ENCODE data around the gene DYNC1I1.
A peak's percentile ranks its signal among the peaks of the same experiment; 100 is the strongest.

DYNC1I1 gene

DNA sequence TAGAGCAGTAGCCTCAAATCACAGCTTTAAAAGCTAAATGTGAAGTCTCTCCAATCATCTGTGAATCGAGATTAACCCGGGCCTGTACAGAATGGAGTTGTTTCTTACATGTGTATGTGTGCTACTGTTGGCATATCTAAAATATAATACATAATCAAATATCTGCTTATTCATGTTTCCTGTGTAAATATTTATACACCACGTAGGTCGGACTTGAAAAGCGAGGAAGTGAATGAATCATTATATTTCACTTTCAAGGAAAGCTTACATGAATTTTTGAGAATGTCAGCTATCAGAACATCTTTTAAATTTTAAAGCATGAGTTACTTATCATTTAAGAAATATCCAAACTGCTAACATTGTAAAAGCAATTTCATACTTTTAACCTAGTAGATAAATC is 316.2 kb downstream of the DYNC1I1 start:
- Histone ChIP-seq H2BK12ac (ENCODE audit: low read length) (no peak overlapping the region), H3K79me2 (ENCODE audit: control insufficient read depth, insufficient read depth, low read length, poor library complexity) (no peaks in the 10 kb centered on the region), H2BK120ac (ENCODE audit: insufficient read depth, low read length, poor library complexity) (no peak overlapping the region), H4K8ac (ENCODE audit: low read depth, low read length) (no peak overlapping the region), H2AK5ac (ENCODE audit: low read length) (no peak overlapping the region), H3K23ac (ENCODE audit: low read length) (no peak overlapping the region), H4K91ac (ENCODE audit: low read depth, low read length) (no peak overlapping the region), H3K4me1 (ENCODE audit: control insufficient read depth in 1 of 2, insufficient read depth in 2 of 2, low read length in 2 of 2) (peaks cover 0 to 2% of the 10 kb centered on the region in 2 experiments), H3K27ac (ENCODE audit: low read depth, low read length) (no peak overlapping the region), H3K9me3 (ENCODE audit: insufficient read depth, low read depth, low read length) (no peaks in the 10 kb centered on the region), H2AFZ (ENCODE audit: insufficient read depth, low read length, poor library complexity) (no peak overlapping the region), H2BK5ac (ENCODE audit: low read depth, low read length, poor library complexity) (no peak overlapping the region), H3K4me3 (ENCODE audit: low read depth, low read length) (no peak overlapping the region), H4K12ac (ENCODE audit: low read depth, low read length) (no peak overlapping the region), H3K14ac (ENCODE audit: low read length) (no peak overlapping the region), H3K27me3 (ENCODE audit: insufficient read depth, low read length) (no peaks in the 10 kb centered on the region), H3K4ac (ENCODE audit: low read depth, low read length) (no peak overlapping the region), H3K79me1 (ENCODE audit: low read length) (no peaks in the 10 kb centered on the region), H3K36me3 (ENCODE audit: control insufficient read depth in 1 of 2, insufficient read depth in 2 of 2, low read length in 2 of 2) (no peaks in the 10 kb centered on the region), H3K4me2 (ENCODE audit: low read length) (no peak overlapping the region), H3K18ac (ENCODE audit: low read length) (no peak overlapping the region), H3K9ac (ENCODE audit: low read length) (no peak overlapping the region)
- no CpG with 5 or more reads among the region's 5 CpGs for WGBS (ENCODE audit: extremely low coverage, insufficient coverage, insufficient read length)
- DNase-seq = no peak

DNA sequence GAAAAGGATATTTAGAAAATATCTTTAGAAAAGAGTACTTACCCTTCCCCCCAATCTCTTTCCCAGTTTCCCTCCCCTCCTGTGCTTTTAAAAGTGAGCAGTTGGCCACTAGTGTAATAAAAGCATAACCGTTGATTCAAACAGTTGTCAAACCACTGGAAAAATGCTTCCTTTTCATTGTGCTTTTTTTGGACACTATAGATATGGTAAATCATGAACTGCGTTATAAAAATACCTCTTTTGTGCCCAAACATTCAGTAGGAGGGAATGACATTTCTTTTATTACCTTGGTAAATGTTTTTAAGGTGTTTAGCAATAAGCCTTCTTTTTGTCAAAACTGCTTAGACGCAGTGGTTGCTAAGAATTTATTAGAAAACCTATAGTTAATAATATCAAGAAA is 317.2 kb downstream of the DYNC1I1 start:
- Histone ChIP-seq H3K4me1 (ENCODE audit: control insufficient read depth in 1 of 2, insufficient read depth in 2 of 2, low read length in 2 of 2) (peaks cover 0 to 2% of the 10 kb centered on the region in 2 experiments), H2BK12ac (ENCODE audit: low read length) (no peak overlapping the region), H3K18ac (ENCODE audit: low read length) (no peak overlapping the region), H2AK5ac (ENCODE audit: low read length) (no peak overlapping the region), H3K36me3 (ENCODE audit: control insufficient read depth in 1 of 2, insufficient read depth in 2 of 2, low read length in 2 of 2) (no peaks in the 10 kb centered on the region), H3K4me2 (ENCODE audit: low read length) (no peak overlapping the region), H3K9me3 (ENCODE audit: insufficient read depth, low read depth, low read length) (no peaks in the 10 kb centered on the region), H3K4me3 (ENCODE audit: low read depth, low read length) (no peak overlapping the region), H3K79me1 (ENCODE audit: low read length) (no peaks in the 10 kb centered on the region), H2BK5ac (ENCODE audit: low read depth, low read length, poor library complexity) (no peak overlapping the region), H4K91ac (ENCODE audit: low read depth, low read length) (no peak overlapping the region), H3K23ac (ENCODE audit: low read length) (no peak overlapping the region), H2AFZ (ENCODE audit: insufficient read depth, low read length, poor library complexity) (no peak overlapping the region), H3K4ac (ENCODE audit: low read depth, low read length) (no peak overlapping the region), H2BK120ac (ENCODE audit: insufficient read depth, low read length, poor library complexity) (no peak overlapping the region), H4K12ac (ENCODE audit: low read depth, low read length) (no peak overlapping the region), H3K14ac (ENCODE audit: low read length) (no peak overlapping the region), H3K27me3 (ENCODE audit: insufficient read depth, low read length) (no peaks in the 10 kb centered on the region), H4K8ac (ENCODE audit: low read depth, low read length) (no peak overlapping the region), H3K27ac (ENCODE audit: low read depth, low read length) (no peak overlapping the region), H3K9ac (ENCODE audit: low read length) (no peak overlapping the region), H3K79me2 (ENCODE audit: control insufficient read depth, insufficient read depth, low read length, poor library complexity) (no peaks in the 10 kb centered on the region)
- DNase-seq = no peak
- no CpG with 5 or more reads among the region's 3 CpGs for WGBS (ENCODE audit: extremely low coverage, insufficient coverage, insufficient read length)

DNA sequence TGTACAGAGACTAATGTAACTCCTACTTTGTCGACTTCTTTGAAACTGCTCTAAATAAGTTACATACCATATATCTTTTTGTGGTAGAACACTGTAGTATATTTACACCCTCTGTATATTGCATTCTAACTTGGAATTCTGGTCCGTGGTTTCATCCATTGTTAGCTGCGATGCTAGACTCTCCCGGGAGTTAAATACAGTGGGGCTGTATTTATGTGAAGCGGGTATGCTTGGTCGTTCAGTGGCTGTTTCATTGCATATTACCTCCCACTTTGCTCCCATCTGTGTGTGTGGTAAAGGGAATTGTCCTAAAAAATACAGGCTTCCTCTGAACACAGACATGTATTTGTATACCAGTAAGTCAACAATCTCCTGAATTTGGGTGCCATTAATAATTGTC is 318.4 kb downstream of the DYNC1I1 start:
- WGBS (ENCODE audit: extremely low coverage, insufficient coverage, insufficient read length) = no CpG with 5 or more reads among the region's 6 CpGs
- Histone ChIP-seq H2BK120ac (ENCODE audit: insufficient read depth, low read length, poor library complexity) (no peak overlapping the region), H2BK12ac (ENCODE audit: low read length) (no peak overlapping the region), H3K4me1 (ENCODE audit: control insufficient read depth in 1 of 2, insufficient read depth in 2 of 2, low read length in 2 of 2) (no peaks in the 10 kb centered on the region), H4K12ac (ENCODE audit: low read depth, low read length) (no peak overlapping the region), H4K91ac (ENCODE audit: low read depth, low read length) (no peak overlapping the region), H3K27me3 (ENCODE audit: insufficient read depth, low read length) (no peaks in the 10 kb centered on the region), H3K9me3 (ENCODE audit: insufficient read depth, low read depth, low read length) (no peaks in the 10 kb centered on the region), H3K4ac (ENCODE audit: low read depth, low read length) (no peak overlapping the region), H3K79me2 (ENCODE audit: control insufficient read depth, insufficient read depth, low read length, poor library complexity) (no peaks in the 10 kb centered on the region), H3K23ac (ENCODE audit: low read length) (no peak overlapping the region), H3K4me3 (ENCODE audit: low read depth, low read length) (no peak overlapping the region), H3K14ac (ENCODE audit: low read length) (no peak overlapping the region), H3K18ac (ENCODE audit: low read length) (no peak overlapping the region), H3K9ac (ENCODE audit: low read length) (no peak overlapping the region), H4K8ac (ENCODE audit: low read depth, low read length) (no peak overlapping the region), H2BK5ac (ENCODE audit: low read depth, low read length, poor library complexity) (no peak overlapping the region), H3K4me2 (ENCODE audit: low read length) (no peak overlapping the region), H3K79me1 (ENCODE audit: low read length) (no peaks in the 10 kb centered on the region), H3K27ac (ENCODE audit: low read depth, low read length) (no peak overlapping the region), H2AK5ac (ENCODE audit: low read length) (no peak overlapping the region), H3K36me3 (ENCODE audit: control insufficient read depth in 1 of 2, insufficient read depth in 2 of 2, low read length in 2 of 2) (no peaks in the 10 kb centered on the region), H2AFZ (ENCODE audit: insufficient read depth, low read length, poor library complexity) (no peak overlapping the region)
- no peak for DNase-seq

DNA sequence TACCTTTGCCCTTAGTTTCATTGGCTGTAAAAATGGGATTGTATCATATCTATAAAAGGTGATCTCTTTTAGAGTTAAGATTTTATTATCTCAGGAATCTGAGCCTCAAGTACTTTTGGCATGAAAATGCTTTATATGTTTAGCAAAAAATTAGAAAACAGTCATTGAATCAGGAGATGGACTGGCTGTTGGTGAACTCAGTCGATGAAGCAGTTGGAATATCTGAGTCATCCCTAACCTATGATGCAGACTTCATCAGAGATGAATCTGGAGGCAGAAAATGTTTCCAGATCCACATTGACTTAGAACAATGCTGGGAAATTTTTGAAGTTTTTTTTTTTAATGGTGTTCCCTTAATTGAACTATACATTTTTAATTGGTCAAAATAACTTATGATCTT is 321.1 kb downstream of the DYNC1I1 start:
- Histone ChIP-seq H3K4me3 (ENCODE audit: low read depth, low read length) (no peak overlapping the region), H3K9me3 (ENCODE audit: insufficient read depth, low read depth, low read length) (no peaks in the 10 kb centered on the region), H3K4ac (ENCODE audit: low read depth, low read length) (no peak overlapping the region), H2BK5ac (ENCODE audit: low read depth, low read length, poor library complexity) (no peak overlapping the region), H3K27me3 (ENCODE audit: insufficient read depth, low read length) (no peaks in the 10 kb centered on the region), H4K91ac (ENCODE audit: low read depth, low read length) (no peak overlapping the region), H3K79me2 (ENCODE audit: control insufficient read depth, insufficient read depth, low read length, poor library complexity) (no peaks in the 10 kb centered on the region), H4K12ac (ENCODE audit: low read depth, low read length) (no peak overlapping the region), H3K4me1 (ENCODE audit: control insufficient read depth in 1 of 2, insufficient read depth in 2 of 2, low read length in 2 of 2) (no peaks in the 10 kb centered on the region), H2BK120ac (ENCODE audit: insufficient read depth, low read length, poor library complexity) (no peak overlapping the region), H3K23ac (ENCODE audit: low read length) (no peak overlapping the region), H3K18ac (ENCODE audit: low read length) (no peak overlapping the region), H3K36me3 (ENCODE audit: control insufficient read depth in 1 of 2, insufficient read depth in 2 of 2, low read length in 2 of 2) (no peaks in the 10 kb centered on the region), H2BK12ac (ENCODE audit: low read length) (no peak overlapping the region), H2AFZ (ENCODE audit: insufficient read depth, low read length, poor library complexity) (no peak overlapping the region), H3K14ac (ENCODE audit: low read length) (no peak overlapping the region), H3K4me2 (ENCODE audit: low read length) (no peak overlapping the region), H3K9ac (ENCODE audit: low read length) (no peak overlapping the region), H2AK5ac (ENCODE audit: low read length) (no peak overlapping the region), H3K79me1 (ENCODE audit: low read length) (no peaks in the 10 kb centered on the region), H4K8ac (ENCODE audit: low read depth, low read length) (no peak overlapping the region), H3K27ac (ENCODE audit: low read depth, low read length) (no peak overlapping the region)
- DNase-seq = peak in 1 of 2 donors; percentile 16
- WGBS (ENCODE audit: extremely low coverage, insufficient coverage, insufficient read length) = no CpG with 5 or more reads among the region's 1 CpG

Measured in trophoblast cell (in vitro differentiated cells and primary cell).